ENCODE measurements around the gene KCNK3. TPM values are rescaled to one million over a fixed set of nuclear protein-coding genes. Genes with fewer than 3 reads are reported as not detected.

Gene KCNK3
- polyA plus RNA-seq, 1 donor (not counting 4 experiments of a cell fraction or from before 2014, with no cell fraction given) = not detected

- no peak for FAIRE-seq
These were observed 73.1 kb downstream of the KCNK3 start for GRCh38 chr2:26765475-26766200.

GRCh38 chr2:26767129-26767528, 74.6 kb downstream of the KCNK3 start:
- Histone ChIP-seq H3K9ac (ENCODE audit: control insufficient read depth, extremely low read depth, insufficient read depth, low read length) (peak overlapping the region; percentile 34), H2AFZ (ENCODE audit: control insufficient read depth, low read length) (no peak overlapping the region), H3K4me2 (ENCODE audit: control insufficient read depth, extremely low read depth, insufficient read depth, low read depth, low read length) (peak overlapping the region; percentile 64), H3K27ac (ENCODE audit: control insufficient read depth, insufficient read depth, low read length) (peak overlapping the region; percentile 17), H3K9me1 (ENCODE audit: control insufficient read depth, extremely low read depth, insufficient read depth, low read length) (peaks cover 7% of the 10 kb centered on the region), H3K9me3 (ENCODE audit: control insufficient read depth, low read depth, low read length) (no peaks in the 10 kb centered on the region), H3K4me3 (ENCODE audit: control insufficient read depth in 2 of 3, extremely low read depth in 1 of 3, insufficient read depth in 2 of 3, low read depth in 1 of 3, low read length in 3 of 3) (no peak overlapping the region), H3K27me3 (ENCODE audit: control insufficient read depth, extremely low read depth, insufficient read depth, low read length) (no peaks in the 10 kb centered on the region), H4K20me1 (ENCODE audit: control insufficient read depth, extremely low read depth, insufficient read depth, low read length) (peaks cover 10% of the 10 kb centered on the region), H3K79me2 (ENCODE audit: control insufficient read depth, insufficient read depth, low read length) (peaks cover 67% of the 10 kb centered on the region), H3K36me3 (ENCODE audit: control insufficient read depth in 2 of 2, extremely low read depth in 1 of 2, insufficient read depth in 2 of 2, low read length in 2 of 2) (peaks cover 2 to 6% of the 10 kb centered on the region in 2 experiments), H3K4me1 (ENCODE audit: control insufficient read depth, extremely low read depth, insufficient read depth, low read length) (peaks cover 63% of the 10 kb centered on the region)
- dilution Hi-C loops (cut with MboI; ENCODE audit: extremely low pct_ligation_motif_present, low sequenced_read_pairs) = no loop called here
- DNase-seq (ENCODE audit: low read depth, low spot score) = no peak
- TF ChIP-seq EZH2 (IDR thresholded peaks at IDR 0.05; ENCODE audit: low read length) = no peak
- no peak for TF ChIP-seq CTCF (optimal IDR thresholded peaks at IDR 0.05 in 1 of 3, IDR thresholded peaks at IDR 0.05 in 1 of 3, conservative IDR thresholded peaks at IDR 0.05 in 1 of 3; ENCODE audit: extremely low read depth in 1 of 3, insufficient read depth in 2 of 3, low read length in 3 of 3)
- no peak for FAIRE-seq

More at GRCh38 chr2:26765475-26766200, 73.1 kb downstream of the KCNK3 start:
- H3K4me1 ChIP-seq (ENCODE audit: control insufficient read depth, extremely low read depth, insufficient read depth, low read length) = peaks cover 48% of the 10 kb centered on the region
- H3K9me3 ChIP-seq (ENCODE audit: control insufficient read depth, low read depth, low read length) = no peaks in the 10 kb centered on the region
- peaks cover 4% of the 10 kb centered on the region for H3K9me1 ChIP-seq (ENCODE audit: control insufficient read depth, extremely low read depth, insufficient read depth, low read length)
- peaks cover 57% of the 10 kb centered on the region for H3K79me2 ChIP-seq (ENCODE audit: control insufficient read depth, insufficient read depth, low read length)
- peaks cover 2% of the 10 kb centered on the region for H4K20me1 ChIP-seq (ENCODE audit: control insufficient read depth, extremely low read depth, insufficient read depth, low read length)
- H3K4me3 ChIP-seq (ENCODE audit: control insufficient read depth in 2 of 3, extremely low read depth in 1 of 3, insufficient read depth in 2 of 3, low read depth in 1 of 3, low read length in 3 of 3) = peak overlapping the region; percentile 82 to 90 (median 84)
- H3K9ac ChIP-seq (ENCODE audit: control insufficient read depth, extremely low read depth, insufficient read depth, low read length) = peak overlapping the region; percentile 95
- dilution Hi-C loops (cut with MboI; ENCODE audit: extremely low pct_ligation_motif_present, low sequenced_read_pairs) = no loop called here
- TF ChIP-seq EZH2 (IDR thresholded peaks at IDR 0.05; ENCODE audit: low read length) (no peak), CTCF (optimal IDR thresholded peaks at IDR 0.05 in 1 of 3, IDR thresholded peaks at IDR 0.05 in 1 of 3, conservative IDR thresholded peaks at IDR 0.05 in 1 of 3; ENCODE audit: extremely low read depth in 1 of 3, insufficient read depth in 2 of 3, low read length in 3 of 3) (no peak)
- DNase-seq (ENCODE audit: low read depth, low spot score) = no peak
- H3K36me3 ChIP-seq (ENCODE audit: control insufficient read depth in 2 of 2, extremely low read depth in 1 of 2, insufficient read depth in 2 of 2, low read length in 2 of 2) = peaks cover 2 to 6% of the 10 kb centered on the region in 2 experiments
- peak overlapping the region; percentile 76 for H3K27ac ChIP-seq (ENCODE audit: control insufficient read depth, insufficient read depth, low read length)
- H2AFZ ChIP-seq (ENCODE audit: control insufficient read depth, low read length) = no peak overlapping the region
- no peaks in the 10 kb centered on the region for H3K27me3 ChIP-seq (ENCODE audit: control insufficient read depth, extremely low read depth, insufficient read depth, low read length)
- peak overlapping the region; percentile 91 for H3K4me2 ChIP-seq (ENCODE audit: control insufficient read depth, extremely low read depth, insufficient read depth, low read depth, low read length)
